ENCODE measurements around the gene C11orf21. TPM values are rescaled to one million over a fixed set of nuclear protein-coding genes. Genes with fewer than 3 reads are reported as not detected.

C11orf21 gene
- polyA plus RNA-seq, 1 of the 3 experiments (the other 2 are of a cell fraction): 0.03 TPM

GRCh38 chr11:2250485-2250884 lies 51.2 kb downstream of the C11orf21 start (continued):
- TF ChIP-seq FOSL2 (IDR thresholded peaks at IDR 0.05; ENCODE audit: borderline replicate concordance, low read depth) (no peak), TAF1 (IDR thresholded peaks at IDR 0.05; ENCODE audit: borderline replicate concordance, low read depth, low read length) (no peak), RXRA (IDR thresholded peaks at IDR 0.05; ENCODE audit: borderline replicate concordance, low read depth) (no peak)
- TF ChIP-seq, protein P1, sequence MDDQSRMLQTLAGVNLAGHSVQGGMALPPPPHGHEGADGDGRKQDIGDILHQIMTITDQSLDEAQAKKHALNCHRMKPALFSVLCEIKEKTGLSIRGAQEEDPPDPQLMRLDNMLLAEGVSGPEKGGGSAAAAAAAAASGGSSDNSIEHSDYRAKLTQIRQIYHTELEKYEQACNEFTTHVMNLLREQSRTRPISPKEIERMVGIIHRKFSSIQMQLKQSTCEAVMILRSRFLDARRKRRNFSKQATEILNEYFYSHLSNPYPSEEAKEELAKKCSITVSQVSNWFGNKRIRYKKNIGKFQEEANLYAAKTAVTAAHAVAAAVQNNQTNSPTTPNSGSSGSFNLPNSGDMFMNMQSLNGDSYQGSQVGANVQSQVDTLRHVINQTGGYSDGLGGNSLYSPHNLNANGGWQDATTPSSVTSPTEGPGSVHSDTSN (IDR thresholded peaks at IDR 0.05): no peak
- TF ChIP-seq, protein P2, sequence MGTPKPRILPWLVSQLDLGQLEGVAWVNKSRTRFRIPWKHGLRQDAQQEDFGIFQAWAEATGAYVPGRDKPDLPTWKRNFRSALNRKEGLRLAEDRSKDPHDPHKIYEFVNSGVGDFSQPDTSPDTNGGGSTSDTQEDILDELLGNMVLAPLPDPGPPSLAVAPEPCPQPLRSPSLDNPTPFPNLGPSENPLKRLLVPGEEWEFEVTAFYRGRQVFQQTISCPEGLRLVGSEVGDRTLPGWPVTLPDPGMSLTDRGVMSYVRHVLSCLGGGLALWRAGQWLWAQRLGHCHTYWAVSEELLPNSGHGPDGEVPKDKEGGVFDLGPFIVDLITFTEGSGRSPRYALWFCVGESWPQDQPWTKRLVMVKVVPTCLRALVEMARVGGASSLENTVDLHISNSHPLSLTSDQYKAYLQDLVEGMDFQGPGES (IDR thresholded peaks at IDR 0.05; ENCODE audit: low read depth, low read length): no peak

DNA sequence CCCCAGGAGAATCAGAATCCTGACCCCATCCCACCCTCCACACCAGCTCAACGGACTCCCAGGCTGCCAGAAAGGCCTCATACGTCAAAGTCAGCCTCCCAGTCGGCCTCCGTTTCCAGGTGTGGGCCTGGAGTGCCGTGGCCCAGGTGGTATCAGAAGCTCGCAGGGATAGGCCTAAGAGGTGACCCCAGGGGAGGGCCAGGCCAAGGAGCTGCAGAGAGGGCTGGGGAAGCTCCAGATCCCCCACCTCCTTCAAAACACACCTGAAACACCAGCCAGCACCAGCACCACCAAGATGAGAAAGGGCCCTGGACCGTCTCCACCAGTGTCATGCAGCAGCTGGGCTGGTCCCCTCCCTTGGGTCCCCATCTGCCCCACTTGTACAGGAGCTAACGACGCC lies 51.7 kb downstream of the C11orf21 start:
- Histone ChIP-seq H3K9me2 (no peaks in the 10 kb centered on the region), H3K79me2 (ENCODE audit: insufficient read depth) (no peaks in the 10 kb centered on the region), H3K4me1 (ENCODE audit: control insufficient read depth in 1 of 2, insufficient read depth in 2 of 2, low read depth in 1 of 2, low read length in 1 of 2) (peaks cover 0 to 6% of the 10 kb centered on the region in 2 experiments; a peak in 1 of 4 replicates), H3K4me2 (no peak overlapping the region), H3K9me3 (no peaks in the 10 kb centered on the region), H3K9ac (no peak overlapping the region), H3K4me3 (ENCODE audit: low read depth in 2 of 2, low read length in 1 of 2) (no peak overlapping the region), H3F3A (replicated peaks; ENCODE audit: insufficient read depth) (no peaks in the 10 kb centered on the region), H4K20me1 (ENCODE audit: insufficient read depth) (no peaks in the 10 kb centered on the region), H3K27me3 (ENCODE audit: insufficient read depth) (no peaks in the 10 kb centered on the region), H2AFZ (ENCODE audit: low read depth) (no peak overlapping the region), H3K36me3 (replicated peaks in 1 of 2; ENCODE audit: control insufficient read depth in 1 of 2, insufficient read depth in 2 of 2, low read length in 1 of 2) (no peaks in the 10 kb centered on the region), H3K27ac (ENCODE audit: low read depth in 2 of 2, low read length in 1 of 2) (no peak overlapping the region)
- no peak for TF ChIP-seq RXRA (IDR thresholded peaks at IDR 0.05; ENCODE audit: borderline replicate concordance, low read depth)
- no peak for TF ChIP-seq TEAD4 (IDR thresholded peaks at IDR 0.05; ENCODE audit: borderline replicate concordance, insufficient read depth)
- TF ChIP-seq CTCF (IDR thresholded peaks at IDR 0.05): no peak
- TF ChIP-seq FOSL2 (IDR thresholded peaks at IDR 0.05; ENCODE audit: borderline replicate concordance, low read depth): no peak
- TF ChIP-seq GABPA (IDR thresholded peaks at IDR 0.05; ENCODE audit: low read depth): no peak
- no peak for TF ChIP-seq RCOR1 (IDR thresholded peaks at IDR 0.05; ENCODE audit: low read length)
- TF ChIP-seq RAD21 (IDR thresholded peaks at IDR 0.05; ENCODE audit: low read length): no peak
- no peak for TF ChIP-seq ELF1 (IDR thresholded peaks at IDR 0.05)
- TF ChIP-seq SIN3A (IDR thresholded peaks at IDR 0.05; ENCODE audit: borderline replicate concordance, low read depth, low read length): no peak
- CTCF ChIA-PET: interaction anchor here (1.6 kb wide), 1 partner anchor 52 kb away, joined by 6 read pairs; no protein-coding TSS in a partner anchor
- POLR2A ChIA-PET: no interaction called here
- WGBS (ENCODE audit: low lambda C conversion rate): 36% methylated on average over 6 of the region's 9 CpGs
- DNase-seq: no peak
